HG02610 (cell line): ENCODE results near the gene PCDHGC4.

ENCODE experiments used
- ATAC-seq: cut with Tn5 transposase; IDR thresholded peaks from one replicate; pipeline ENCODE4 v1.9.1; 2021; ENCODE audit warnings: mild to moderate bottlenecking, moderate library complexity; ENCODE audit not compliant: unreplicated experiment

The PCDHGC4 gene

DNA sequence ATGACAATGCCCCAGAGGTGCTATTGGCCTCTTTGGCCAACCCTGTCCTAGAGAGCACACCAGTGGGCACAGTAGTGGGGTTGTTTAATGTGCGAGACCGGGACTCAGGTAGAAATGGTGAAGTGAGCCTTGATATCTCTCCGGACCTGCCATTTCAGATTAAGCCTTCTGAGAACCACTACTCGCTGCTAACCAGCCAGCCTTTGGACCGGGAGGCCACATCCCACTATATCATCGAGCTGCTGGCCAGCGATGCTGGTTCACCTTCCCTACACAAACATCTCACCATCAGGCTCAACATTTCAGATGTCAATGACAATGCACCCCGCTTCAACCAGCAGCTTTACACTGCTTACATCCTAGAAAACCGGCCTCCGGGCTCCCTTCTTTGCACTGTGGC is 5.4 kb downstream of the PCDHGC4 start:
- no peak for ATAC-seq

DNA sequence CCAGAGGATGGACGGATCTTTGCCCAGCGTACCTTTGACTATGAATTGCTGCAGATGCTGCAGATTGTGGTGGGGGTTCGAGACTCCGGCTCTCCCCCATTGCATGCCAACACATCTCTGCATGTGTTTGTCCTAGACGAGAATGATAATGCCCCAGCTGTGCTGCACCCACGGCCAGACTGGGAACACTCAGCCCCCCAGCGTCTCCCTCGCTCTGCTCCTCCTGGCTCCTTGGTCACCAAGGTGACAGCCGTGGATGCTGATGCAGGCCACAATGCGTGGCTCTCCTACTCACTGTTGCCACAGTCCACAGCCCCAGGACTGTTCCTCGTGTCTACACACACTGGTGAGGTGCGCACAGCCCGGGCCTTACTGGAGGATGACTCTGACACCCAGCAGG is 5.9 kb downstream of the PCDHGC4 start:
- no peak for ATAC-seq

DNA sequence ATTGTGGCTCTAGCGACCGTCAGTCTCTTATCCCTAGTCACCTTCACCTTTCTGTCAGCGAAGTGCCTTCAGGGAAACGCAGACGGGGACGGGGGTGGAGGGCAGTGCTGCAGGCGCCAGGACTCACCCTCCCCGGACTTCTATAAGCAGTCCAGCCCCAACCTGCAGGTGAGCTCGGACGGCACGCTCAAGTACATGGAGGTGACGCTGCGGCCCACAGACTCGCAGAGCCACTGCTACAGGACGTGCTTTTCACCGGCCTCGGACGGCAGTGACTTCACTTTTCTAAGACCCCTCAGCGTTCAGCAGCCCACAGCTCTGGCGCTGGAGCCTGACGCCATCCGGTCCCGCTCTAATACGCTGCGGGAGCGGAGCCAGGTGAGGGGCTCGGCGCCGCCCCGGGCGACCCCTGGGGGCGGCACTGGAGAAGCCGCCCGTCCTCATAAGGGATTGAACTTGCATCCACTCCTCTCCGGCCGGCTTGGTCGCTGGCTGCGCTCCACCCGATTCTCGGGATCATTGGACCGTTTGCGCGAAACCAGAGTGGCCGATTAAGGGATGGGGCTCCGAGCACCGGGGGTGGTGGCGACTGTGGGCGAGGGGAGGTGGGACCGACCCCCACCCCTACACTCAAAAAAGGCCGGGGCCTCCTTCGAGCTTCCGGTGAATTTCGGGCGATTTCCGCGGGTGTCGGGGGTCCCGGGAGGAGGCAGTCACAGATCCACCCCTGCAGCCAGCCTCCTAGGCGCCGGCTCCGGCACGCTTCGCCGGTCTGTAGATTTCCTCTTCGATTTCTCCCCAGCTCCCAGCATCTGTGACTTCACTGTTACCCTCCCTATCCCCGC is 6.7 kb downstream of the PCDHGC4 start:
- no peak for ATAC-seq

DNA sequence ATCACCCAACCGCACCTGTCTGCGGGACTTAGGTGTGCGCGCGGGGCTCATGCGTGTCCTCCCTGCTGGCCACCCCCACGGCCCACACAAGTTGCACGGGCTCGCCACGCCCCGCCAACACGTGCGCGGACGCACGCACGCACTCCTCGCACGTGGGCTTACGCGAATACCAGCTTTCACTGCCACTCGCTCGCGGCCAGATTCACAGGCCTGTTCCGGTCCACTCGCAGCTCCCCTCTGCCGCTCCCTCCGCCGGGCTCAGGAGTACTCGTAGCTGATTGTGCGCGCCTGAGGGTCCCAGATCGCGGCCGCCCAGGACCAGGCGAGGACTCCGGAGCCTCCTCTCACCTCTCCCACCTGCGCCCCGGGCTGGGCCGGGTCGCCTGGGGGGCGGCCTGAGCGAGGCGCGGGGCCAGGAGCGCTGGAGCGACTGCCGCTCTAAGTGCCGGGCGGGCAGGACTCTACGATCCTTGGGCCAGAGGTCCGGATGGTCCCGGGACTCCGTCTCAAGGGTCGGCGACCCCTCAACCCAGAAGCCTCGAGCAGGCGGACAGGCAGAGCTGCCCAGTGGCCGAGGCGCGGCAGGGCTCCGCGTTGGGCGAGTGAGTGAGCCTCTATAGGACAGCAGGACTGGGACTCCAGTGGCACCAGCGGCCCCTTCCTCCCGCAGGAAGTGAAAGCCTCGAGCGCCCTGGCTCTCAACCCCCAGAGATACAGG is 7.5 kb downstream of the PCDHGC4 start:
- ATAC-seq = no peak

DNA sequence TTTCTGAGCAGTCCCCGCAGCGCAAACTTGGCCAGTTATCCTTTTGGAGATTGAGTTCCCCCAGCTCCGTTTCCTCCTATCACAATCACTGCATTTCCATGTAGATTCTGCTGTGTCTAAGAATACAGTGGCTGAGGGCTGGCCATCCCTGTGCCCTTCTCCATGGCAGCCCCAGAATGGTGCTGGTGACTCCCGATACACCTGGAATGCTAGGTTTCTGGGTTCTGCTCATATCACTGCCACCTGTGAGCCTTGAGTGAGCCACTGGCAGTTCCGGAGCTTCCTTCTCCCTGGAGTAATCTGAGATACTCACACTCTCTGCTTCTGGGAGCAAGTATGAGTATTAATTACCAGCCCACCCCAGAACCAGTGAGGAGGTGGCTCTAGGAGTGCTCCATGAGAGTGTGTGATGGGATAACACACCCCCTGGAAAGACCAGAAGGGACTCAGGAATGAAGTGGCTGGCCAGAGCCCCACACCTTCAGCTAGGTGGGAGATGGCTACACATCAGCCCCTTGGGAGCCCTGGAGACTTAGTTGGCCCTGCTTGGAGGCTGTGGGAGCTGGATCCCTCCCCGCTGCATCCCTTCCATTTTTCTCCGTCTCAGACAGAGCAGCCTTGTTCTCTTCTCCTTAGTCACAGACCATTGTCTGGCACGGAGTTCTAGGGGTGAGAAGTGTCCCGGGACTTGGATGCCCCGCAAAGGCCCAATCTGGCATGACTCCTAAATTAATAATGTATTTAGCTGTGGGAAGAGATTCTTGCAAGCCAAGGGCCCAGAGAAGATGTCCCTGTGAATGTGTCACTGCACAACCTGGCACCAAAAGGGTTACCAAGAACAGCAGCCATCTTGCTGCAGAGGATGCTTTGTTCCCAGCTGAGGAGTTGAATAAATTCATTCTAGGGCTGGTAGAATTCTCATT is 8.9 kb downstream of the PCDHGC4 start:
- no peak for ATAC-seq

DNA sequence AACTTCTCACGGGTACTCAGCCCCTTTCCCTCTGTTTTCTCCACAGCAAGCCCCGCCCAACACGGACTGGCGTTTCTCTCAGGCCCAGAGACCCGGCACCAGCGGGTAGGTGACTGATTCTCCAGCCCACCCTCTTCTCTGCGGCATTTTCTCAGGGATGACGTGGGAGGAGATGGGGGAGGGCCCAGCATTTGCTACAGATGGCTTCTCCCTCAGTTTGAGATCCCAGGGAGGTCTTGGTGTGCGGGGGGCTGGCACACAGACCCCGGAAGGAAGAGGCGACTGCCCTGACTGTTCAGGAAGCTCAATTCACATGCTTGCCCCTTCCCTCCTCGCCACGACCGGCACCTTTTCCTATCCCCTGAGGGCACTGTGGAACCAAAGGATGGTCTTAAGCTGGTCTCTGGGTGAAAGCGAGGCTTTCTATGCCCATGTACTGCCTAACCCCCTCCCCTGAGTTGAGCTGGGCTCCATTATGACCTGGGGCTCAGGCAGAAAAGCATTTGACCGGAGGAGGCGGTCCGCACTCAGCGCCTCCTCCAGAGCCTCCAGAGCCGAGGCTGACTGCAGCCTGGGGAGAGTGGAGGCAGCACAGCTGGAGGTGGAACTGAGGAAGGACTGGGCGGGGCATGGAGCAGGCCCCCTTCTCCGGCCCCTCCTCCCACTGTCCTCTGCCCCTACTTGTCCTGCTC is 10.1 kb downstream of the PCDHGC4 start:
- ATAC-seq = no peak

DNA sequence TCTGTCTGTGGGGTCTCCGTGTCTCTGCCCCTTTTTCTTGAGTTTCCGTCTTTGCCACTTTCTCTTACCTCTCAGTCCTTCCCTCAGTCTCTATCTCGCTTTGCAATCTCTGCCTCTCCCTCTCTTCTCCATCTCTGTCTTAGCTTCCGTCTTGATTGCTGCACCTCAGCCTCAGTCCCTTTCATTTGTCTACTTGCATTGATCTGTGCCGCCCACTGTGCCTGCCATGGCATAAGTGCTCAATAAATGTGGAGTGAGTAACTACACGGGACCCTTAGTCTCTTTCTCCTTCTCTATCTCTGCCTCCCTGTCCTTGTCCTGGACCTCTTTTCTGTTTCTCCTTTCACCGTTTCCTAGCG is 10.6 kb downstream of the PCDHGC4 start:
- no peak for ATAC-seq

DNA sequence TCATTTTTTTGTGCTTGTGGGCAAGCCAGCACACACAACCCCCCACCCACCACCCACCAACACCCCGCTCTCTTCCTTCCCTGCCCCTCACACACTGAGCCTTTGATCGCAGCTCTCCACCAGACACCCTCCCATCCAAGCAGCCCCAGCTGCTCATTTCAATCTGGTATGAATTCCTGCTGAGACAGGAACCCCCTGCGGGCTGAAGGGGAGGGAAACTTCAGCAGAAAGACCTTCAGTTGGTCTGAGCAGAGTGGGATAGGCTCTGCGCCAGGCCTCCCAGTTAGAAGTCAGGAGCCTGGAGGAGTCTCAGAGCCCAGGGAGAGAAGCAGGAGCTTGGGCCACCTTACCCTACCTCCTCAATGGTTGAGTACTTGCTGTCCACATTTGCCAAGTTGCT is 11.2 kb downstream of the PCDHGC4 start:
- ATAC-seq = no peak

DNA sequence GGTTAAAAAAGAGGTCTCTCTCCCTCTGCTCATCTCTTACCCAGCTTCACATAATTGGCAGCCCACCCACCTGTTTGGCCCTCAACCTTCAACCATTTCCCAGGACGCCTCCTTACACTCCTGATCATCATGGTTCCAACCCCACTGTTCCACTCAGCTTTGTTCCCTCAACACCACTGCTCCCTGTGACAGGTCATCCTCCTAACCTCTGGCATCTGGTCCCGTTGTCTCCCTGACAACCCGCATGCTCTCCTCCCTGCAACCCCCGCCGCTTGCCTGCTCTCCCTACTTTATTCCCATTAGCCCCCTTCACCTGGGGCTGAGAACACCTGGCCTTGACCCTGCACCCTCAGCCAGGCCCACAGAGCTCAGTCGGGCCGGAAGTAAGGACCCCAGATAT is 16.9 kb downstream of the PCDHGC4 start:
- no peak for ATAC-seq

DNA sequence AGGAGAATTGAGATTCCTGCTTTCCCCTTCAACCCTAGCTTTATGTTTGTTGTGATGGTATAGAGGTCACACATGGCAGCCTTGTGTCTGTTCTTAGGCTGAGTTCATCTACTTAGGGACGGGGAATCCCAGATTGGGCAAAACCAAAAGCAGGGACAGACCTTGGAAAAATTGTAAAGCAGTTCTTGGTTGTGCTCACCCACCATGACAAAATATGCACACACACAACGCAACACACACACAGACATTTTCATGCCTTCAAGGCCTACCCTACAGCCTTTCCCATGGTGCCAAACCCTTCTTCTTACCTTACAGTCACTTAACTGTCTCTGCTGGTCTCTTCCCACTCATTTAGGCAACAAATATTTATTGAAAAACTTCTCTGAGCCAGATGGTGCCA is 18.9 kb downstream of the PCDHGC4 start:
- ATAC-seq = peak; percentile 32

DNA sequence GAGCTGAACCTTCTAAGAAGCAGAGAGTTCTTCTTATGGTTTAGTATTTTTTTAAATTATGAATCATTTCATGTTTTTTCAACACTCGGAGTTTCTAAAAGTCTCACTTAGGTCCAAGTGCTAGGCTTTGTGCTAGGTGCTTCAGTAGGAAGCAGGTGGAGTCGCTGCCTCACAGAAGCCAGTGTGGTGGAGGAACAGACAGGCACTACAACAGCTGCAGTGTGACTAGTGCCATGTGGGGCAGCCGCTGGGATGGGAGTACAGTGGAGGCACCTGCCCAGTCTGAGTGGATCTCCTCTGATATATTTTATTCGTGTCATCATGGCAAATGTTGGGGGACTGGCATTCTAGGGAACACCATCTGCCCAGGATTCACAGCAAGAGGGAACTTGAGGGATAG is 19.4 kb downstream of the PCDHGC4 start:
- ATAC-seq = no peak

DNA sequence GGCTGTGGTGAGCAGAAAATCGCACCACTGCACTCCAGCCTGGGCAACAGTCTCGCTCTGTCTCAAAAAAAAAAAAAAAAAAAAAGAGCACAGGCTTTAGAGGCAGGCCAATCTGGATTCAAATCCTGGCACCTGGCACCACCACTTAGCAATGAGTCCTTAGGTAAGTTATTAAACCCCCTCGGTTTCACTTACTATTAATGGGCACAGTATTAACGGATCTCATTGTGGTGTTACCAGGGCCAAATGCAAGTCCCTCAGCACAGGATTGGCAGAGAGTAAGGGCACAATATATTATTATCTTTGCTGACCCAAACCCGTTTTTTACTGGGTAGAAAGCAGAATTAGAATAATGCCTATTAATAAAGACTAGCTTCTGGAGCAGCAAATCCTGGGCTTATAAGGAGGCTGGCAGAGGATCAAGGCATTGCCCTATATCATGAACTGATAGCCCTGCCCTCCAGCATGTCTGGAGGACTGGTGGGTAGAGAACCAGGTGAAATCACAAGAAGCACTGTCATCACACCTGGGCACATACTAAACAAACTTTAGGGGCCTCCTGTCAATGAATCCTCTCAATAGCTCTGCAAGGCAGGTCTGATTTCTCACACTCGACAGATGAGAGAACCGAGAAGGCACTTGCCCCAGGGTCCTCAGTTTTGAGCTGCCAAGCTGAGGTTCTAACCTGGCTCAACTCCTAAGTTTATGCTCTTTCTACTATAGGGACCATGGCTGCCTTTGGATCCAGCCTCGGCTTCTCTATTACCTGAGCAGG is 21.7 kb downstream of the PCDHGC4 start:
- ATAC-seq = no peak

DNA sequence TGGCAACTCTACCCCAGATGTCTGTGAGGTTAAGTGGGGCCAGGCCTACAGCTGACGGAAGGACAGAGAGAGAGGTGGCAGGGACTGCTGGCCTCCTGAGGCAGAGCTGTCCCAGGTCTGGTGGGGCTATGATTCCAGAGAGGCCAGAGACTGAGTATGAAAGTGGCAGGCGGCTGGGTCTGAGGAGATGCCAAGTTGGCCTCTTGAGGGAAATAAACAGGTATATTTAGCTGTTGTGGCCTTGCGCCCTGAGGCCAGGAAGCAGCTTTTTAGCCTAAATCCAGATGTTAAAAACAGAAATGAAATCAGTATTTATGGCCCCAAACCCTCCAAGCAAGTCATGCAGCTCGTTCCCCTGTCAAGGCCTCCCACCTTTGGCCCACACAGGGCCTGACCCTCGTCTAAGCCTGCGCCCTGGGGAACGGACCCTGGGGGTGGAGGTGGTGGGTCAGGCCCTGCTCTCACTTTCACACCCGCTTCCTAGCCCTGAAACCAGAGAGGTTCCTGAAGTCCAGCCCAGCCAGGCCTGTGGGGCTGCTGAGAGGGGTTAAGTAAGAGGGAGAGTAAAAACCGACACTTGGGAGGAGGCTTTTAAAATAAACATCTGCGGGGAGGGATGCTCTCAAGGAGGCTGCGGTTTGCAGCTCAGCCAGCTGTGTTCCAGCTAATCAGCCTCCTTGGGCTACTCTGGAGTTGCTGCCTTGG is 22.7 kb downstream of the PCDHGC4 start:
- ATAC-seq = peak; percentile 30

DNA sequence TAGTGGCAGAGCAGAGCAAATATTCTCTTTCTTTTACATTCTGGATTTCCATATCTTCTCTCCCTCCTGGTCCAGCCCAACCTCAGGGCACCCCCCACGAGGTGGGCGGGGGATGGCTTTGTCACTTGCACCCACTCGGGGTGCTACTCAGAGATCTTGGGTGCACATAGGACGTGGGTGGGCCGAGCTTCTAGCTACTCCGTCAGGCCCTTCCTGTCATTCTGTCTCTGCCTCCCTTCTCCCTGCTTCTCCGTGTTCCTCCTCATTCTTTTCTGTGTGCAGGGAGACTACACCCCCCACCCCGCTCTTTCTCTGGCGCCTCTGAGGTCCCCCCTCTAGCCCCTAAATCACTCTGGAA is 23.6 kb downstream of the PCDHGC4 start:
- no peak for ATAC-seq

DNA sequence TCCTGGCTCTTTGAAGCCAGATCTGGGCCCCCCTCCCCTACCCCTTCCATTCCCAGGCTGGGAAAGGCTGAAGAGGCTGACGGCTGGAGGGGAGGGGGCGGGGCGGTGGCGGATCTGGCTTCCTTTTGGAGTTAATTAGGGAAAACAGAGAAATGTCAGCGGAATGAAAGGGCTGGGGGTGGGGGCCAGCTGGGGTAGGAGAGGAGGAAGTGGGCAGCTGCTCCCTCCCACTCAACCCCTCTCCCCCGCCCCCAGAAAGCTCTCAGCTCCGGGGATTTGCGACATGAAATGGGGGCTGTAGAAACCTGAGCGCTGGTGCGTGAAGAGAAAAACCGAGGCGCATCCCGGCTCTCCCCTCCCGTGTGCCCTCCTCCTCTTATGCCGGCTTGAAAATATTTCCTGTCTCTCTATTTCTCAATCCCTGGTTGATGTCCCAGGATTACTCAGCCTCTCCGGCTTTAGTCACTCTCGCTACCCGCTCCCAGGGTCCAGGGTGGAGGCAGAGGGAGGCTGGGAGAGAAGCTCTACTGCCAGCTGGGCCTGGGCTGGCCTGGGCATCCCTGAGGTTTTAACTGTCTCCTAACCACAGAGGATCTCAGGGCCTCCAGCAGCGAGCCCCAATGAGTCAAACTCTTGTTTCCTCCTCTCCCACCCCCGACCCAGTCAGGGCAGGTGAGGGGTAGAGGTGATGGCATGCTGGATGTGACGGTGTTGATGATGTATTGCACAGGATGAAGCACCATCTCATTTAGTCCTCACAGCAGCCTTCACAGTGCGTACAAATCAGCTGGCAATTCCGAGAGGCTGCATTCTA is 24.2 kb downstream of the PCDHGC4 start:
- no peak for ATAC-seq

DNA sequence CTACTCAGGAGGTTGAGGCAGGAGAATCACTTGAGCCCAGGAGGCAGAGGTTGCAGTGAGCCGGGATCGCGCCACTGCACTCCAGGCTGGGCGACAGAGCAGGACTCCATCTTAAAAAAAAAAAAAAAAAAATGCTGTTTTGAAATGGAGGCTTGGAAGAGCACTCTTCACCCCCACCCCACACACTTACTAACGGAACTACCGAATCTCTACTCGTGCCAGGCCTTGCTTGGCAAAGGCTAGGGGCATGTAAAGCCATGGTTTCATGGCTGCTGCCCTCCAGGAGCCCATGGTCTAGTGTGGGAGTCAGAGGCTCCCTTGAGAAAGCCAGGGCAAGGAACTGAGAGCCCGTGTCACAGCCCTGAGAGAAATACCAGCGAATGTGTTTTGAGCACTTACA is 25.3 kb downstream of the PCDHGC4 start:
- ATAC-seq = no peak

DNA sequence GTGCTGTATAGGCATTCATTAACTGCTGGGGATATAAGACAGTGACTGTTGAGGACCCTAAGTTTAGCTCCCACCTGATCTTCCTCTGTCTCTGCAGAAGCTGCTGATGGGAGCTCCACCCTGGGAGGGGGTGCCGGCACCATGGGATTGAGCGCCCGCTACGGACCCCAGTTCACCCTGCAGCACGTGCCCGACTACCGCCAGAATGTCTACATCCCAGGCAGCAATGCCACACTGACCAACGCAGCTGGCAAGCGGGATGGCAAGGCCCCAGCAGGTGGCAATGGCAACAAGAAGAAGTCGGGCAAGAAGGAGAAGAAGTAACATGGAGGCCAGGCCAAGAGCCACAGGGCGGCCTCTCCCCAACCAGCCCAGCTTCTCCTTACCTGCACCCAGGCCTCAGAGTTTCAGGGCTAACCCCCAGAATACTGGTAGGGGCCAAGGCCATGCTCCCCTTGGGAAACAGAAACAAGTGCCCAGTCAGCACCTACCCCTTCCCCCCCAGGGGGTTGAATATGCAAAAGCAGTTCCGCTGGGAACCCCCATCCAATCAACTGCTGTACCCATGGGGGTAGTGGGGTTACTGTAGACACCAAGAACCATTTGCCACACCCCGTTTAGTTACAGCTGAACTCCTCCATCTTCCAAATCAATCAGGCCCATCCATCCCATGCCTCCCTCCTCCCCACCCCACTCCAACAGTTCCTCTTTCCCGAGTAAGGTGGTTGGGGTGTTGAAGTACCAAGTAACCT is 26.2 kb downstream of the PCDHGC4 start:
- no peak for ATAC-seq

DNA sequence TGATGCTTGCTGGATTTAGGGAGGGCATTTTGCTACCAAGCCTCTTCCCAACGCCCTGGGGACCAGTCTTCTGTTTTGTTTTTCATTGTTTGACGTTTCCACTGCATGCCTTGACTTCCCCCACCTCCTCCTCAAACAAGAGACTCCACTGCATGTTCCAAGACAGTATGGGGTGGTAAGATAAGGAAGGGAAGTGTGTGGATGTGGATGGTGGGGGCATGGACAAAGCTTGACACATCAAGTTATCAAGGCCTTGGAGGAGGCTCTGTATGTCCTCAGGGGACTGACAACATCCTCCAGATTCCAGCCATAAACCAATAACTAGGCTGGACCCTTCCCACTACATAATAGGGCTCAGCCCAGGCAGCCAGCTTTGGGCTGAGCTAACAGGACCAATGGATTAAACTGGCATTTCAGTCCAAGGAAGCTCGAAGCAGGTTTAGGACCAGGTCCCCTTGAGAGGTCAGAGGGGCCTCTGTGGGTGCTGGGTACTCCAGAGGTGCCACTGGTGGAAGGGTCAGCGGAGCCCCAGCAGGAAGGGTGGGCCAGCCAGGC is 27.0 kb downstream of the PCDHGC4 start:
- ATAC-seq = no peak
